ENCODE results near the gene DLK1.

Gene DLK1

DNA sequence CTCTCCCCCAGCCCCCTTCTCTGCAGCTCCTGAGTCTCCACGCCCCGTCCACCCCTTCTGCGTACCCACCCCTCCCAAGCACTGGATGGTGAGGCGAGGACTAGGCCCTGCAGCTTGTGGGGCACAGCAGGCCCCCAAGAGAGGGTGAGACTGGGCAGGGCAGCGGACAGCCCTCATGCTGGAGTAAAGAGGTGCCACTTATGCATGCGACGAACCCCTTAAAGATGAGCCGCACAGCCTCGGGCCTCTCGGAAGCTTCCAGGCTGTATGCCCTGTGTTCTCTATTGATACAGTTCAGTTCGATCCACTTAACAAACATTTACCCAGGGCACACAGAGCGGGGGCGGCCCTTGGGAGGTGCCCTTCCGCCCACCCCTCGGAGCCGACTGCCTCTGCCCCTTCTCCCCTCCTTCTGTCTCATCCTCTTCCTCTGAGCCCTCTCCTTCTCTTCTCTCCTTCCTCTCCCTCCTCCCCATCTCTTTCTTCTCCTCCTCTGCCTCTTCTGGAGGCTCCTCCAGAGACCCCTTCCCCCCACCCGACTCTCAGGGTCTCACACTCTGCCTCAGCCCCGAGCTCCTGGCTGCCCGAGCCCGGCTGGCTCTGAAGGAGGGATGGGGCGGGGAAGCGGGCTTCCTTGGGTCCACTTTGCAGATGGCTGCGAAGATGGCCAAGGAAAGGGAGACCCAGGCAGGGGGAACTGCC lies 32.7 kb upstream of the DLK1 start:
- no peak for DNase-seq (ENCODE audit: low read depth in 2 of 2)

GRCh38 chr14:100694579-100695422 lies 31.9 kb upstream of the DLK1 start:
- no peak for DNase-seq (ENCODE audit: low read depth in 2 of 2)

DNA sequence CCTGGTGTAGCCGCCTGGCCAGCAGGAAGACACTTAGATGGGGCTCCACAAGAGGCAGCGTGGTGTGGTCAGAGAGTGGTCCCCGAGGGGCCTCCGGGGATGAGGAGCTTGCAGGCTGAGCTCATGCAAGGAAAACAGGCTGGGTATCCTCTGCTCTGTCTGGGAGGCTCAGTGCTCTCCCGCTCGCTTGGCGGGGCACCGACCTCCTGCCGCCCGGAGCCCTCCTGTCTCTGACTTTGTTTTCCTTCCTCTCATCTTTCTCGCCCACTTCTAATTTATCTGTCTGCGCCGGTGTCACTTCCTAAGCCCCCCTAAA lies 31.3 kb upstream of the DLK1 start:
- no peak for DNase-seq (ENCODE audit: low read depth in 2 of 2)

GRCh38 chr14:100696008-100696407 lies 30.7 kb upstream of the DLK1 start:
- DNase-seq (ENCODE audit: low read depth in 2 of 2), result no peak

DNA sequence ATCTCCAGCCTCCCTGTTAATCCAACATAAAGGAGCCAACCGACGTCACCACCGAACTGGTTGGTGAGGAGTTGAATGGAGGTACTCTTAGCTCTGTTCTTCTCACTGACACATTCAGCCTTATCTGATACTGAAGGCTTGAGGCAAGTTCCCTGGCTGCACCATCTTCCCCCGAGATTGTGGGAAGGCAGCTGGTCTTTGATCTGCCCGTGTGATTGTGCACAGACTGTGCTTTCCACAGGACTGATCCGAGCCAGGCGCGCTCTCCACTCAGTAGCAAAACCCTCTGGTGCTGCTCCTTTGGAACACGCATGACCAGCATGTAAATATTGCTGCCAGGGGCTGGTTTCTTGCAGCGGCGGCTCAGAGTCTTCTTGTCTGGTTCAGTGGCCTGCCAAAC lies 30.1 kb upstream of the DLK1 start:
- DNase-seq (ENCODE audit: low read depth in 2 of 2), result no peak

DNA sequence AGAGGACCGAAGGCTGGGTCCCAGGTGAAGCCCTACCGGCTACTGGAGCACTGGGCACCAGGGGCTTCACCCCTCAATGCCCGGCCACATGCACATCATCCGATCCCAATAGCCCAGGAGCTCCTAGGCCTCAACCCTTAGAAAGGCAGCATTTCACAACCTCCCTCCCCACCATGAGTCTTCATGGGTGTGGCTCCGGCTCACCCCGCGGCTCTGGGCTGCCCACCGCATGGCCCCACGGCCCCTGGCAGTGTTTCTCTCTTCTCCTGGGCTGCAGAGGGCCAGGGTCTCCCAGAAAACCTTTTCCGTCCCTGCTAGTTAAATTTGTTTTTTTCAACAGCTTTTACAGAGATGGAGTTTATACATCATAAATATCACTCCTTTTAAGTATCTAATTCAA lies 28.6 kb upstream of the DLK1 start:
- no peak for DNase-seq (ENCODE audit: low read depth in 2 of 2)

DNA sequence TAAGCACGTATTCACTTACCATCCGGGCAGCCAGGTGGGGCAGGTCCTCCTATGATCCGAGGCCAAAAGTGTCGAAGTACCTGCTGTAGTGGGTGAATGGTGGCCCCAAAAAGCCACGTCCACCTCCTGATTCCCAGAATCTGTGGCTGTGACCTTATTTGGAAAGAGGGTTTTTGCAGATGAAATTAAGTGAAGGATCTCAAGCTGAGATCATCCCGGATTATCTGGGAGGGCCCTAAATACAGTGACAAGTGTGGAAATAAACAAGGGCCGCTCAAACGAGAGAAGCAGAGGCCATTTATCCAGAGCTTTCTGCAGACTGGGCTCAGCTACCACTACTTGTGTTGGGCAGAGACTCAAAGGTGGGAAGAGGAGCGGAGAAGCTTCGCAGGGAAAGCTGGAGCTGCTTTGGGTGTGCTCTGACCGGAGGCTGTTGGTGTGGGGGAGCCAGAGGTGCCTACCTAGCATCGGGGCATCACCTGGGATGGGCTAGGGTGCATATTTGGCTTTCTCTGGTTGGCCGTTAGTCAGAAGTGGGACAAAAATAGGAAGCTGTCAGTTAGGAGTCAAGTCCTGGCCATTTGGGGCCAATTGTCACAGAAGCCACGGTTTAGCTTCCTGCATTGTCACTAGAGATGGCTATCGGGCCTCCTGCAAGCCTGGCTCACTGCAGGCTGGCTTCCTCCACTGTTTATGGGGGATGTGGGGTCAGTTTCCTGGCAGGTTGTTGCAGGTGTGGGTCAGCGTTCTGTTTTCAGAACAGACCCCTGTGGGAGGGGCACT lies 27.8 kb upstream of the DLK1 start:
- DNase-seq (ENCODE audit: low read depth in 2 of 2), result no peak

DNA sequence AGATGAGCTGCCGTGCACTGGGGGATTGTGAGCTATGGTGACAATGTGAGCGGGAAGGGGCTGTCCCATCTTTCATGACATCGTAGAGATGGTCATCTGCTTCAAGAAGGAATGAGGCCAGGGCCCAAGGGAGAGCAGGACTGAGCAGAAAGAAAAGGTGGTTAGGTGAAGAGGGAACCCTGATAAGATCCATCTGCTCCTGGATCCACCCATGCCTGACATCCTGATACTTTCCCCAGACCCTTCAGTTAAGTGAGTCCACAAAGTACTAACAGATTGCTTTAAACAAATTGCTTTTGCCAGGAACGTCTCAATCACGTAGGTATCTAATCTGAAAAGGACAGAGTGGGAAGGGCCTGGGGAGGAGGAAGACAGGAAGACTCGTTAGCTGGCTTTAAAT lies 25.4 kb upstream of the DLK1 start:
- DNase-seq (ENCODE audit: low read depth in 2 of 2), result no peak

GRCh38 chr14:100702590-100702989 lies 24.1 kb upstream of the DLK1 start:
- no peak for DNase-seq (ENCODE audit: low read depth in 2 of 2)

DNA sequence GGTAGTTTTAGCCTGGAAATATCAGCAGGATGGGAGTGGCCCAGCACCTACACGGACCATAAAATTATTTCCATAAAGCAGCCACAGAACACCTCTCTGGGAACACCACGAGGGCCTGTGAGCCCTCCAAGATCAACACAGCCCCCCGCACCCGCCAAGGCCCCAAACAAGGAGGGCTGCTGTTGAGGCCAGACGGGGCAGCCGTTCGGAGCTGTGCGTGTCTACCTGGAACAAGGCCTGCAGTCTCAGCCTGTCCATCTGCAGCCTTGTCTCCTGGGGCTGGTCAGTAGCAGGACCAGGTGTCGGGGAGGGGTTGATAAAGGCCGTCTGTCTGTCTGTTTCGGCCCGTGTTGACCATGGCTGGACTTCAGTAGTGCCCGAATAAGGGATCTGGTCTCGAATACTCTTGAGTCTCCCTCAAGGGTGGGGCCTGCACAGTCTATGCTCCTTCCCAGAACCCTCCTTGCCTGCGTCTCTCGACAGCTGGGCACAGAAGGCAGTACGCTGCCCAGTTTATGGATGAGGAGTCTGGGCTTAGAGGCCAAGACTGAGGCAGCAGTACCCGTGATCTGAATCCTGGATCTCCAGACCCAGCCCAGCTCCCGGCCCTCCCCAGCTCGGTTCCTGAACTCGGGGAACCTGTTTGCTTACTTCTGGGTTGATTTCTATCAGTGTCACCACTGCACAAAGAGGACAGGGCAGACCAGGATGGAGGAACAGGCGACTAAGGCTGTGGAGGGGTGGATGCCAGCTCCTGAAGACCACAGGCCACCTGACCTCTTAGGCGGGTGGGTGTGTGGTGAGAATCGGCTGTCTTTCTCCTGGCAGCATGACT lies 23.1 kb upstream of the DLK1 start:
- no peak for DNase-seq (ENCODE audit: low read depth in 2 of 2)

GRCh38 chr14:100706200-100706599 lies 20.5 kb upstream of the DLK1 start:
- DNase-seq (ENCODE audit: low read depth in 2 of 2), result no peak

- DNase-seq (ENCODE audit: low read depth in 2 of 2), result no peak
Observed at GRCh38 chr14:100706860-100707259, 19.8 kb upstream of the DLK1 start.

DNA sequence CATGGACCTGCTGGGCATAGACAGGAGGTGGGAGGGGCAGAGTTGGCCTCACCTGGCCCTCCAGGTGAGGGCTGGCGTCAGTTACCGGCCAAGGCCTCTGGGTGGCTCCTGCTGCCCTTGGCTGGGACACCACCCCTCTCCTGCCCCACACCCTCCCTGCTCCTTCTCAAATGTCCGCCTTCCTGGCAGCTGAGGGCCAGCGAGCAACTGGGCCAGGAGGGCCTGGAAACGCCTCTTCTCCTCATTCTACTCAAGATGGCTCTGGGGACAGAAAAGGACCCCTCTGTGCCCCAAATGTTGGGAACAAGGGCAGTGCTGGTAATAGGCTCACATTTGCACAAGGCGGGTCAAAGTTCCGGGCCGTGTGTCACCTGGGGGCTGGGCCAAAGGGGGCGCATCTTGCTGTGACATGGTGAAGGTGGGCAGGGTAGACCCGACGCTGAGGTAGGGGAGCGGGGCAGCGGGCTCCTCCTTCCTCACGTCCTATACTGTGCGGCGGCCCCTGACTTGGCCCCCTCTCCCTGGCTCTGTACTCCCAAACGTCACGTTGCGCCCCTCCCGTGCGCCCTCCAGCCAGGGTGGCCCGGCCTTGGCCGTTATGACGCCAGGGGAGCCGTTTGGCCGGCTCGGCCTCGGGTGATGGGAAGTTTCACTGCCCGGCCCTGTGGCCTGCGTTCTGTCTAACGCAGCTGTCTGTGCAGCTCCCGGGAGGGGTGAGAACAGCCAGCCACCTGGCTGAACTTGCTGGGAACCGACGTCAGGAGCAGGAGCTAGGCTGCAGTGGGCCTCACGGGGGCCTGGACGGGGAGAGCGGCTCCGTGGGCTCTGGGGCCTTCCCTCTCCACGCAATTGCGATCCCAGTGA lies 18.0 kb upstream of the DLK1 start:
- no peak for DNase-seq (ENCODE audit: low read depth in 2 of 2)

DNA sequence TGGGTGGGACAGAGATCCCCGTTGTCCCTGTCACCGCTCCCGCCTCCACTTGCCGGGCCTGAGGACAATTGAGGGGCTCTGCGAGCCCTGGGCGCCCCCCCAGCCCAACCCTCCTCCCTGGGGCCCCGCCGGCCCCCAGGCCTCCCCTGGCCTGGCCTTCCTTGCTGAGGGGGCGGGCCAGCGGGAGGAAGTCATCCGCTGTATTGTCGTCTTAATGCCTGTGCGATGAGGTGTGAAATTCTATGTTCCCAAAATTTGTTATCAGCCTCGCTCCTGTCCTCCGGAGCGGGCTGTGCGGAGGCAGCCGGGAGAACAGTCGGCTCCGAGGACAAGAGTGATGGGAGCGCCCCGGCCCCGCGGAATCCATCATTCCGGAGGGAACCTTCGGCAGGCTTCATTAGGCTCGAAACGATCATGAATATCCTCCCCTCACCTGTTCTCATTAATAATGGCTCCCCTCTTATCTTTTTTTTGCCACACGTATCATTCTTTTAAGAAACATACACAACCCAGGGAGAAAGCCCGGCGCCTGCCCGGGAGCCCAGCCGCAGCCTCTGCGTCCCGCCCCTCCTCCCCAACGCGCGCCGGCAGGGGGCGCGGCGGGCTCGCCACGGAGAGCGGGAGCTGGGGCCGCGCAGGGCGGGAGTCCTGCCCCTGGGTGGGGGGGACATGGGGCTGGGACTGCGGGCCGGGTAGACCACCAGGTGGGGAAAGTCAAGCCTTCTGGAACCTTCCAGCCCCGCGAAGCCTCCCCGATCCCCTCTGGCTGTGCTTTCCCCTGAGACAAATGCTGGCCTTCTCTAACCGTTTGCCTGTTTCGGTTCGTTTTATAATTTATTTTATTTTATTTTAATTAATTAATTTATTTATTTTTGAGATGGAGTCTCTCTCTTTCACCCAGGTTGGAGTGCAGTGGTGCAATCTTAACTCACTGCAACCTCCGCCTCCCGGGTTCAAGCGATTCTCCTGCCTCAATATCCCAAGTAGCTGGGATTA lies 17.1 kb upstream of the DLK1 start:
- no peak for DNase-seq (ENCODE audit: low read depth in 2 of 2)

GRCh38 chr14:100710391-100710790 lies 16.3 kb upstream of the DLK1 start:
- DNase-seq (ENCODE audit: low read depth in 2 of 2), result no peak

GRCh38 chr14:100710826-100711462 lies 15.7 kb upstream of the DLK1 start:
- DNase-seq (ENCODE audit: low read depth in 2 of 2), result no peak

DNA sequence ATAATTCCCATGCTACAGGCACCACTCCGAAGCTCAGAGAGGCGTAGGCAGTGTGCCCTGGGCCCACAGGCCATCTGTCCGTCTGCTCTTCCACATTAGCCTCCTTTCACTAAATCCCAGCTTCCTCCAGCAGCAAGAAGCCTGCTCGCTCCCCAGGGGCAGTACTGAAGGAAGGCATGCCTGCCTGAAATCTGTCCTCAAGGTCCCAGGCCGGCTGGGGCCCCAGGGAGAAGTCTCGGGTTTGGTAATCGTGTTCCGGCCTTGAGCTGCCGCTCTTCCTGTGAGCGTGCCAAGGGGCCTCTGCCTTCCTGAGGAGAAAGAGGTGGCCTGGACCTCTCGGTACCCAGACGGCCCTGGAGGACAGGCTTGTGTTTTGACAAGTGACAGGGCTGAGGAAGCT lies 15.2 kb upstream of the DLK1 start:
- DNase-seq (ENCODE audit: low read depth in 2 of 2), result no peak

DNA sequence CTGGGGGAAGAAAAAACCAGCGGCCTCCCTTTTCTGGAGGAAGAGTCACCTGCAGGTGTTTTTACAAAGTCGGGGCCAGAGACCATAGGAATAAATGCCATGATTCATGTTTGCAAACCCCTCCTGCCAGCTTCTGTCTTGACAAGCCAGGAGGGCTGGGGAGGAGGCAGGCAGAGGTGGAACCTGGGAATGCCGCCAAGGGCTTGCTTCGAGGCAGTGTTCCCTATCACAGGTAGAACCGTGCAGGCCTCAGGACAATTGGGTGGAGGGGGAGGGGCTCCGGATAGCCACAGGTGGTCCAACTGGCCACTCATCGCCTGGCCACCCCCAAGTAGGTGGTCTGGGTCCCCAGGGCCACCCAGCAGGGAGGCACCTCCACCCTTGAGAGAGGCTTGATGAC lies 14.2 kb upstream of the DLK1 start:
- no peak for DNase-seq (ENCODE audit: low read depth in 2 of 2)

GRCh38 chr14:100713705-100714104 lies 13.0 kb upstream of the DLK1 start:
- DNase-seq (ENCODE audit: low read depth in 2 of 2), result no peak
